GM18519 (cell line): Measurements from ENCODE around the gene NXPH2.
"Not testable (repeated sequence)": the region's sequence is repeated elsewhere in the genome, so short reads cannot be mapped to it uniquely, and the experiment has no call there.

Experiments
- ATAC-seq: cut with Tn5 transposase; IDR thresholded peaks from one replicate; pipeline ENCODE4 v1.9.1; 2021; ENCODE audit warnings: mild to moderate bottlenecking, moderate library complexity; ENCODE audit not compliant: unreplicated experiment, low FRiP score

Gene NXPH2

GRCh38 chr2:138644776-138645175 is 135.4 kb downstream of the NXPH2 start:
- ATAC-seq = not testable (repeated sequence)

- ATAC-seq = no peak
Observed at GRCh38 chr2:138640921-138641676, 139.1 kb downstream of the NXPH2 start.

- no peak for ATAC-seq
Observed at GRCh38 chr2:138637686-138638085, 142.5 kb downstream of the NXPH2 start.

- ATAC-seq = no peak
Observed at GRCh38 chr2:138637061-138637460, 143.1 kb downstream of the NXPH2 start.

- no peak for ATAC-seq
Observed at GRCh38 chr2:138633049-138633448, 147.1 kb downstream of the NXPH2 start.

GRCh38 chr2:138632066-138632620 is 148.0 kb downstream of the NXPH2 start:
- no peak for ATAC-seq

GRCh38 chr2:138630164-138630563 is 150.0 kb downstream of the NXPH2 start:
- no peak for ATAC-seq

- no peak for ATAC-seq
Observed at GRCh38 chr2:138626148-138626547, 154.0 kb downstream of the NXPH2 start.

- ATAC-seq = no peak
Observed at GRCh38 chr2:138622613-138623012, 157.6 kb downstream of the NXPH2 start.

- ATAC-seq = no peak
Observed at GRCh38 chr2:138621139-138621538, 159.1 kb downstream of the NXPH2 start.

GRCh38 chr2:138620431-138620830 is 159.8 kb downstream of the NXPH2 start:
- ATAC-seq = no peak
